AG09309 (cell line): Measurements from ENCODE around the gene SLX9.

ENCODE experiments used
- DNase-seq: peaks from one replicate; pipeline ENCODE4 v3.0.0-alpha.2; 2010; ENCODE audit warnings: low read depth
- H3K4me3 ChIP-seq: 2 replicates; pipeline ENCODE4 v1.5.1; 2011; ENCODE audit warnings: mild to moderate bottlenecking, low read depth, low read length, moderate library complexity; ENCODE audit not compliant: control insufficient read depth
- CTCF ChIP-seq: IDR thresholded peaks from 2 replicates; pipeline ENCODE4 v1.5.1; 2011; ENCODE audit warnings: mild to moderate bottlenecking, low read depth, low read length, inconsistent platforms; ENCODE audit not compliant: insufficient read depth, control insufficient read depth; ENCODE audit errors: missing control alignments

SLX9 gene

GRCh38 chr21:44967082-44968047 lies 27.5 kb downstream of the SLX9 start:
- no peak for TF ChIP-seq CTCF
- no peak overlapping the region for H3K4me3 ChIP-seq
- no peak for DNase-seq

DNA sequence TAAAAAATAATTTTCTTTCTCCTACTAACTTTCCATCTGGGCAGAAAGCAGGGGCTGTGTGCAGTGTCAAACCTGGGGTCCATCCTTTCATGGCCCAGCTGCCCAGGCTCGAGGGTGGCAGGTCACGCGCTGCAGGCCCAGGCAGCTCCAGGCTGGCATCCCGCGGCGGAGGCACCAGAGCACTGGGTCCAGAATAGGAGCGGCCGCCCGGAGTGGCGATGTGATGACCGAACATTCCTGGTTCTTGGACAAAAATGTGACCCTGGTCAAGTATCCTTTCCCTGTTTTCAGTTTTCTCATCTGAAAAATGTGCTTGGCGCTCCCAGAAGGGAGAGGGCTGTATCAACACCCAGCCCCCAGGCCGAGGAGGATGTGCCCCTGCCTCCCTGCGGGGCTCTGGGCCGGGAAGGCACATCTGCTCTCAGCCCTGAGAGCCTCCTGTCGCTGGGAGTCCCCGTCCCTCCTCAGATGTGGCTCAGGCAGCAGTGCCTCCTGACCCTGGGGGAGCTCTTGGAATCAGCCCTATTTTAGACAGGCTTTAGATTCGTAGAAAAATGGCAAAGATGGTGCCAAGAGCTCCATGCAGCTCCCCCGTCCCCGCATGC lies 29.3 kb downstream of the SLX9 start:
- no peak for DNase-seq
- no peak for TF ChIP-seq CTCF

GRCh38 chr21:44969931-44970755 lies 30.3 kb downstream of the SLX9 start:
- TF ChIP-seq CTCF, result no peak
- H3K4me3 ChIP-seq, result no peak overlapping the region
- DNase-seq, result no peak

More for the DNA sequence above, 29.3 kb downstream of the SLX9 start:
- no peak overlapping the region for H3K4me3 ChIP-seq

DNA sequence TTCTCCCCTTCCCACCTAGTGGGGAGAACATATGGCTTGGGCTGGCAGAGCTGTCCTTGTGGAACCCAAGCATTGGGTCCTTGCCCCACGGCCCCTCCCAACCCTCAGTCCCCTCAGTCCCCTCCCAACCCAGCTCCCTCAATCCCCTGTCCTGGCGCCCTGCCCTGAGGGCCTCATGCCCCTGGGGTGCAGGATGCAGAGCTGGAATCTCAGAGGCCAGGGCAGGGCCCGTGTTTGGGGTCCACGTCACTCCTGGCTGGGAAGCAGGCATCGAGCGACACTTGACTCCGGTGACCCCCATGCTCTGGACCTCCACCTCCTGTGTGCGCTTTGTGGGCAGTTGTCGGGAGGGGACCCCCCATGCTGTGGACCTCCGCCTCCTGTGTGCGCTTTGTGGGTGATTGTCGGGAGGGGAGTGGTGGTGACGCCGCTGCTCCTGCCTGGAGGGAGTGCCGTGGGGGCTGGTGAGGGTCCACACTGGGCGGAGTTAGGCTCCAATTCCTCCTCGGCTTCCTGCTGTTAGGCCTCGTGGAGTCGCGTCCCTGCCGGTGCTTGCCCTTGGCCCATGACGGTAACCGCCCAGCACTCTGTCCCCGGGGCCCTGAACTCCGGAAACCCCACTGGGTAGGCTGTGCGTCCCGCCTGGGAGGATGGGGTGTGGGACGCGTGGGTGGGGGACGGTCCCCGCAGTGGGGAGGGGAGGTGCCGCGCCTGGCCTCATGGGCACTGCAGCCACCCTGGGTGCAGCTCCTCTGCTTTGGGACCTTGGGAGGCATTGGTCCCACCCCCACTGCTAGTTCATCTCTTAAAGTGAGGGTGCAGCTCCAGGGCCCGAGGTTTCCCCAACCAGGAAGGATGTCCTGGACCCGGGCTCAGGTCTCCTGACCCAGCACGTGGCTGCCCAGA lies 31.2 kb downstream of the SLX9 start:
- DNase-seq, result no peak
- no peak overlapping the region for H3K4me3 ChIP-seq
- no peak for TF ChIP-seq CTCF

- TF ChIP-seq CTCF, result no peak
- no peak overlapping the region for H3K4me3 ChIP-seq
- no peak for DNase-seq
Observed at GRCh38 chr21:44971672-44971995, 31.8 kb downstream of the SLX9 start.
